ENCODE data around the gene SLC25A29.
A peak's percentile ranks its signal among the peaks of the same experiment; 100 is the strongest.
"Not testable (repeated sequence)": the region's sequence is repeated elsewhere in the genome, so short reads cannot be mapped to it uniquely, and the experiment has no call there.

Gene SLC25A29

GRCh38 chr14:100292776-100293461 lies 13.3 kb downstream of the SLC25A29 start:
- no peak for DNase-seq (ENCODE audit: low read depth)

- no peak for DNase-seq (ENCODE audit: low read depth)
Measured at GRCh38 chr14:100292301-100292775, 13.9 kb downstream of the SLC25A29 start.

- no peak for DNase-seq (ENCODE audit: low read depth)
Measured at GRCh38 chr14:100291305-100292075, 14.8 kb downstream of the SLC25A29 start.

GRCh38 chr14:100290607-100291304 lies 15.5 kb downstream of the SLC25A29 start:
- no peak for DNase-seq (ENCODE audit: low read depth)

GRCh38 chr14:100289916-100290606 lies 16.2 kb downstream of the SLC25A29 start:
- no peak for DNase-seq (ENCODE audit: low read depth)

GRCh38 chr14:100288382-100289185 lies 17.7 kb downstream of the SLC25A29 start:
- no peak for DNase-seq (ENCODE audit: low read depth)

GRCh38 chr14:100287998-100288295 lies 18.3 kb downstream of the SLC25A29 start:
- not testable (repeated sequence) for DNase-seq (ENCODE audit: low read depth)

- DNase-seq (ENCODE audit: low read depth): no peak
Measured at GRCh38 chr14:100287202-100287997, 18.8 kb downstream of the SLC25A29 start.

- DNase-seq (ENCODE audit: low read depth): no peak
Measured at GRCh38 chr14:100286484-100287191, 19.6 kb downstream of the SLC25A29 start.

GRCh38 chr14:100285913-100286400 lies 20.3 kb downstream of the SLC25A29 start:
- DNase-seq (ENCODE audit: low read depth): no peak

- DNase-seq (ENCODE audit: low read depth): peak; percentile 56
Measured at GRCh38 chr14:100285021-100285912, 21.0 kb downstream of the SLC25A29 start.

- DNase-seq (ENCODE audit: low read depth): no peak
Measured at GRCh38 chr14:100283984-100284881, 22.0 kb downstream of the SLC25A29 start.

GRCh38 chr14:100283436-100283835 lies 22.8 kb downstream of the SLC25A29 start:
- DNase-seq (ENCODE audit: low read depth): not testable (repeated sequence)

GRCh38 chr14:100282766-100283419 lies 23.4 kb downstream of the SLC25A29 start:
- DNase-seq (ENCODE audit: low read depth): no peak

GRCh38 chr14:100282083-100282350 lies 24.2 kb downstream of the SLC25A29 start:
- DNase-seq (ENCODE audit: low read depth): no peak

GRCh38 chr14:100281286-100282082 lies 24.8 kb downstream of the SLC25A29 start:
- DNase-seq (ENCODE audit: low read depth): no peak

GRCh38 chr14:100279563-100279962 lies 26.7 kb downstream of the SLC25A29 start:
- DNase-seq (ENCODE audit: low read depth): no peak

Measured in stimulated activated CD8-positive, alpha-beta memory T cell treated with anti-CD3 and anti-CD28 coated beads, Interleukin-12 subunit alpha, Interleukin-12 subunit beta, amount 100 ng/mL, for 1 hour (primary cell).